HepG2 (cell line): ENCODE results near the gene ABHD6.

Experiments
- ADNP ChIP-seq: sonication (generic); formaldehyde crosslinking; IDR thresholded peaks from 2 replicates; pipeline ENCODE4 v1.4.0; 2020; ENCODE audit warnings: missing genetic modification reagents
- FOSL1 ChIP-seq: sonication (generic); formaldehyde crosslinking; IDR thresholded peaks from 2 replicates; pipeline ENCODE4 v1.9.0; 2021; ENCODE audit warnings: missing genetic modification reagents, borderline replicate concordance
- ZFP36 ChIP-seq: fragments of 150-350 bp; IDR thresholded peaks from 2 replicates; pipeline ENCODE4 v1.6.1; 2018; ENCODE audit warnings: borderline replicate concordance, low read length, low read depth; ENCODE audit not compliant: partially characterized antibody
- ZNF17 ChIP-seq: sonication (generic); formaldehyde crosslinking; IDR thresholded peaks from 2 replicates; pipeline ENCODE4 v1.5.0; 2020; ENCODE audit warnings: mild to moderate bottlenecking, missing genetic modification reagents
- TF ChIP-seq, protein P1 (sequence below): sonication (generic); formaldehyde crosslinking; IDR thresholded peaks from 2 replicates; pipeline ENCODE4 v1.4.0; 2020; ENCODE audit warnings: missing genetic modification reagents

DNA sequence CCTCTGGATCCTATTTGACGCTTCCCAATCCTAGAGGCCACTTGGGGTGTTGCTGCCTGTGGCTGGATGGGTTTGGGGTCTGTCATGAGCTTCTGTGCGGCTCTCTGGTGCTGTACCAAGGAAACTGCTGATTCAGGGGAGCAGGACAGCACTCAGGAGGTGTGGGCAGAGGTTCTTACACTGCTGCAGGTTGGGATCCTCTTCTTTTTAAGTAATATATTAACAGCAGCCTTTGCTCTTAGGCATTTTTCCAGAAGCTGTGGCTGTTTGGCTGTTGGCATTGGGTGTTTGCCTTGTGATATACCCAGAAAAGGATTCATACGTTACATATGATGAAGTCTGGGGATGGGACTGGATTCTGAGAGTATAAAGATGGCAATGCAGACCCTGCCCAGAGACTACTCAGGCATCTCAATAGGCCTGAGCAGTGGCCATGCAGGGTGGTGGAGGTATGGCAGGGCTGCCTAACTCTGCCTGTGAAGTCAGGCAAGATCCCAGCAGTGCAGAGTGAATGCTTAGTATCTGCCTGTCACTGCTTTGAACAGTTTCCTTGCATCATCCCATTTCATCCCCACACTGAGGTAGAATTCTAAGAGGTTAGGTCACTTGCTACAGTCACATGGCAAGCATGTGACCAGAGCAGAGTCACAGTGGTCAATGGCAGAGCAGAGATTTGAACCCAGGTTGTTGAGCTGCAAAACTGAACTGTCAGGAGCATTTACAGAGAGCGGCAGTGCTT, 3.9 kb downstream of the ABHD6 start:
- TF ChIP-seq, protein P1, sequence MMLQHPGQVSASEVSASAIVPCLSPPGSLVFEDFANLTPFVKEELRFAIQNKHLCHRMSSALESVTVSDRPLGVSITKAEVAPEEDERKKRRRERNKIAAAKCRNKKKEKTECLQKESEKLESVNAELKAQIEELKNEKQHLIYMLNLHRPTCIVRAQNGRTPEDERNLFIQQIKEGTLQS, result no peak
- TF ChIP-seq ADNP (no peak), ZNF17 (CRISPR knock-in tag) (no peak), FOSL1 (no peak), ZFP36 (no peak)
